ENCODE data around the gene RBM5.

Gene RBM5

DNA sequence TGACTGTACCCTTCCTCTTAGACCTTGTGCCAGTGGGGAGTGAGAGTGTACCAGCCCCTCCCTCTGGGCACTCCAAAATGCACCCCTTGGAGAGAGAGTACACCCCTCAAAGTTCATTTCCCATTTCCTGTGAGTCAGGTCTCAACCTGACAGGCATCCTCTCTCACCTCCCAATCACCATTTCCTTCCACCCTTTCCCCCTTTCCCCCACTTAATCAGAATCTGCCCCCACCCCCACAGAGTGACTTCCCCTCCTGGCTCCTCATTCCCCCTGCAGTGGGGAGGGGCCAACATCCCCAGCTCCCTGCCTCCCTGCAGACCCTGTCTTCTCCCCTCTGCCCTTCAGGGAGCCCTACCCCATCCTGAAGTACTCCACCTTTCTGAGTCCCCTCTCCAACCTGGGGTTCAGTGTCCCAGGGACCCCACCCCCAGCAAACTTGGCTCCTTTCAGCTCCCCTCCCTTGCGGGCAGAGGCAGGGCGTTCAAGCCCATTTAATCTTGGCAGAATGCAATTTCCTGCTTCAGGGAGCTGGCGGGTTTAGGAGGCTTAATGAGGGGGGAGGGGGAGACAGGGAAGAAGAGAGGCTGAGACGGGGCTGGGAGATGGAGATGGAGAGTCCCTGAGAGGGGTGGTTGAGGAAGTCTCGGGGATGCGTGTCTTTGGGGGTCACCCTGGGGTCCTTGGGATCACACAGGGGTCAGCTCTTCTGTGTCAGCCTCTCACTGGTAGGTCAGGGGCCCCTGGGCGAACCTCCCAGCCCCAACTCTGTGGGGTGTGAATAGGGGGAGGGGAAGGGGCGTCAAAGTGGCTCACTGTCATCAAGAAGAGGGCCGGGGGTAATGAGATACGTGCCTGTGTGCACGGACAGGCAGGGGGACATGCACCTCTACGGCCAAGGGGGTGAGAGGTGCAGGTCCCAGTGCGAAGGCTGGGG is 49.8 kb downstream of the RBM5 start:
- DNase-seq (ENCODE audit: low read depth): no peak

GRCh38 chr3:50139308-50139707 is 50.6 kb downstream of the RBM5 start:
- no peak for DNase-seq (ENCODE audit: low read depth)

- DNase-seq (ENCODE audit: low read depth): no peak
Measured at GRCh38 chr3:50139718-50140423, 51.2 kb downstream of the RBM5 start.

GRCh38 chr3:50140990-50141389 is 52.3 kb downstream of the RBM5 start:
- no peak for DNase-seq (ENCODE audit: low read depth)

- DNase-seq (ENCODE audit: low read depth): no peak
Measured at GRCh38 chr3:50146316-50146901, 57.7 kb downstream of the RBM5 start.

DNA sequence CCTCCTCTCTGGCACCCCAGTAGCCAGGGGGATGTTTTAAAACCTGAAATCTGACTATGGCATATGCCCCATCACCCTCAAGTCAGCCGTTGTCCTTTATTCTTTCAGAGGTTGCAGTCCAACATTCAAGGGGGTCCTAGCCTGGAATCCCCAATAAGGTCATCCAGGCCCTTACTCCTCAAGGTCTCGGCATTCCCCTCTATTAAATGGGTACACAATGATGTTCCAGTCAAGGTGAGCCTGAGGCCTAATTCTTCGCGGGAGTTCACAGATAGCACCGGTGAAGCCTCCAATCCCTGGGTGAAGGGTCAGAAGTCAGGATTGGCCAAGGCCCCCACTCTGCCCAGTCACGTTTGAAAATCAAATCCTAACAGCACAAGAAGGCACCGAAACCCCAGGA is 58.3 kb downstream of the RBM5 start:
- no peak for DNase-seq (ENCODE audit: low read depth)

DNA sequence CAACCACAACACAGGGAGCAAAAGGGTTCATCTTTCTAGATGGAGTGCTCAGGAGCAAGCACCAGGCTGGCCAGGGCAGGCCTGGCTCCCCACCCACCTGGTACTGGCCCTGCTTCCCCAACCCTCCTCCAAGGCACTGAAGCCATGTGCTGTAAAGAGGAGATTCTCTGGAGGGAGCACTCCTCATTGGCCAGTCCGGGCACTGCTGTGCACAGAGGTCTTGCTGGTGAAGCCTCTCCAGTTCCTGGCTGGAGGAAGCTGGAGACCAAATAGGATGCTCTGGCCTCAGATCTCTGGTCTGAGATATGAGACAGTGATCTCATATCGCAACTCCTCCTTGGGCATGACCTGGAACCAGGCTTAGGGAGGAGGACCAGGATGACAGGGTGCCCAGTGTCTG is 58.7 kb downstream of the RBM5 start:
- DNase-seq (ENCODE audit: low read depth): no peak

DNA sequence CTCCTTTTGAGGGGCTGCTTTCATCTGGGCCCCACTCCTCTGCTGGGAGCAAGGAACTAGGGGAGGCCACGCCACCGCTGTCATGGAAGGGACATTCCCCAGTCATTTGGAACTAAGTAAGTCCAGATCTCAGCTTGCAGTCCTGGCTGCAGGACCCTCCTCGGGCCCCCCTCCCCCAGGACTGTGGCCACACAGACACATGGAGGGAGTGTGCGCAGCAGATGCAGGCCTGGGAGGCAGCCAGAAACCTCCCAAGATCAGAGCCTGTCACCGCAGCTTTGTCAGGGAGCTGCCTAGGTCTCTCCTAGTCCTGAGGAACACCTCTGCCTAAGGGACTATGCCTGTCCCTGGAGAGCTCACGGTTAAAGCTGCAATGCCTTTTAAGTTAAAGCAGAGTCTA is 59.1 kb downstream of the RBM5 start:
- DNase-seq (ENCODE audit: low read depth): no peak

GRCh38 chr3:50150404-50150750 is 61.7 kb downstream of the RBM5 start:
- DNase-seq (ENCODE audit: low read depth): no peak

DNA sequence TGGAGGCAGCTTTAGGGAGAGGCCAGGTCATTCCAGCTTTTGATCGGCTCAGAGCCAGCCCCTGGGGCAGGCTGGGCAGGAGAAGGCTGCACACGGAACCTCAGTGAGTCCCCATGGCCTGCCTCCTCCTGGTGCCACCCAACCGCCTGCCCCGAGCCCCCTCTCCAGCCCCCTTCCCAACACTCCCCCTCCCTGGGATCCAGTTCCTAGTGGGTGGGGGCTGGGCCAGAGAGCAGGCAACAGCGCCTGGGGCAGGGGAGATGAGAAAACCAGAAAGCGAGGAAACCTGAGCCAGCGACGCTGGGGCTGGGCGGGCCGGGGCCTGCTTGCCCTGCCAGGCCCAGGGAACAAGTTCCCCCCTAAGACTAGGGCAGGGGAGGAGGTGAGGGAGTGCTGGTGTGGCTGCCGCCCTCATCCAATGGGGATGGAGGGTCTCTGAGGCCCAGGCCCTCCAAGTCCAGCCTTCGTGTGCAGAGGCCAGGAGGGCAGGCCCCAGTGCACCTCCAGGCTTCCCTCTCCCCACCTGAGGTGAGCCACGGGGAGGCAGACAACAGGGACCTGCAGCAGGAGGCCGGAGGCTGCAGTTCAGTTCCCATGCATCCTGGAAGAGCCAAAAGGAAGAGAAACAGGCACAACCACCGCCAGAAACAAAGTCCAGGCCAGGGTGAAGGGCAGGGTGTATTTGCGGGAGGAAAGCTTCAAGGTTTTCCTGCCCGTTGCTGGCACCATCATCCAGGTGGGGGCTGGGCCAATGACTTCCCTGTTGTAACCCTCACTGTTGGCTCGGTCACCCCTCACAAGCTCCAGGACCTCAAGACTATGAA is 62.4 kb downstream of the RBM5 start:
- DNase-seq (ENCODE audit: low read depth): no peak

DNA sequence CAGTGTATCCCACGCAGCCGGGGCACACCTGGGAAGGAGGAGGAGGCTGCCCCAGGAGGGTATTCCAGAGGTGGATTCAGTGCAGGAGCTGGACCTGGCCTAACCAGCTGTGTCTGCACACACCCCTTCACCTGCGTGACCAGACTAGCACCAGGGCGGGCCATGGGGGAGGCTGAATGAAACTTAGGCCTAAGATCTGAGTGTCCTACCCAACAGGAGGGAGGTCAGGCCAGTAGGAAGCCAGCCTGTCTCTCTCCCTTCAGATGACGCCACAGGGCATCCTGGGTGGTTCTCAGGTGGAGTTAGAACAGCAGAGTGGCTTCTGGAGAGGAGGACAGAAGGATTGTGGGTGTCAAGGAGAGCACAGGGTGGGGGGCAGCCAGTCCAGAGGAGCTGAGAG is 63.0 kb downstream of the RBM5 start:
- no peak for DNase-seq (ENCODE audit: low read depth)

- no peak for DNase-seq (ENCODE audit: low read depth)
Measured at GRCh38 chr3:50153782-50154475, 65.2 kb downstream of the RBM5 start.

- no peak for DNase-seq (ENCODE audit: low read depth)
Measured at GRCh38 chr3:50154476-50154839, 65.7 kb downstream of the RBM5 start.

- no peak for DNase-seq (ENCODE audit: low read depth)
Measured at GRCh38 chr3:50154840-50155490, 66.2 kb downstream of the RBM5 start, which contains the start of gene SEMA3F. Gene SEMA3F, plus strand, starts transcription at chr3:50155324. Its CDS starts 4,299 bp downstream, at chr3:50159623.

DNA sequence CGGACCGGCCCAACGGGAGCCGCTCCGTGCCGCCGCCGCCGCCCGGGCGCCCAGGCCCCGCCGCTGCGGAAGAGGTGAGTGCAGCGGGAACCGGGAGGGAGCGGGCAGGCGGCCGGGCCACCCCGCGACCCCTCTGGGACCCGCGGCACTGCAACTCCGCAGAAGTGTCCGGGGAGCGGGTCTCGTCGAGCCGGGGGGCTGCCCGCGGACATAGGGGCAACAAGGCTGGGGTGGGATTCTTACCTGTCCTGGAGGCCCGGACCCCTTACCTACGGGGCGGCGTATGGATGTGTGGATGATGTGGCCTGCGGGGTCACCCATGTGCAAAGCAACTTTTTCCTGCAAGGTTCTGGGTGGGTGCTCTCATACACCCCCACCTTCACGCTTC is 66.8 kb downstream of the RBM5 start:
- DNase-seq (ENCODE audit: low read depth): no peak

DNA sequence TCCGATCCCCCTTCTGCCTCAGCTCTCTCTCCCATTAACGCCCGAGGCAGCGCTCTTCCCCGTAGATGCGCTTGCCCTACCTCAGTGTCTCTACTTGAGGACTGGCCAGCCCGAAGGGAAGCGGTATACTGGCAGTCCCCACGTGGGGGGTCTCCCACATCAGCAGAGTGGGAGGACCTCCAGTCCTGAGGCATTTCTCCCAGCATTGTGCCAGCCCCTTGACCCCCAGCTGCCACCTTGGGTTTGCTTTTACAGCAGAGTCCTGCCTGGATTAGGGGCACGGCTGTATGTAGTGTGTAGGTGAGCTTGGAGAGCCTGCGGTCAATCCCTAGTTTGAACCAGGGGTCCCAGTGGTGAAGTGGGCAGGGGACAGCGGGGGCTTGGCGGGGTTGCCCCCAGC is 67.2 kb downstream of the RBM5 start:
- DNase-seq (ENCODE audit: low read depth): no peak

DNA sequence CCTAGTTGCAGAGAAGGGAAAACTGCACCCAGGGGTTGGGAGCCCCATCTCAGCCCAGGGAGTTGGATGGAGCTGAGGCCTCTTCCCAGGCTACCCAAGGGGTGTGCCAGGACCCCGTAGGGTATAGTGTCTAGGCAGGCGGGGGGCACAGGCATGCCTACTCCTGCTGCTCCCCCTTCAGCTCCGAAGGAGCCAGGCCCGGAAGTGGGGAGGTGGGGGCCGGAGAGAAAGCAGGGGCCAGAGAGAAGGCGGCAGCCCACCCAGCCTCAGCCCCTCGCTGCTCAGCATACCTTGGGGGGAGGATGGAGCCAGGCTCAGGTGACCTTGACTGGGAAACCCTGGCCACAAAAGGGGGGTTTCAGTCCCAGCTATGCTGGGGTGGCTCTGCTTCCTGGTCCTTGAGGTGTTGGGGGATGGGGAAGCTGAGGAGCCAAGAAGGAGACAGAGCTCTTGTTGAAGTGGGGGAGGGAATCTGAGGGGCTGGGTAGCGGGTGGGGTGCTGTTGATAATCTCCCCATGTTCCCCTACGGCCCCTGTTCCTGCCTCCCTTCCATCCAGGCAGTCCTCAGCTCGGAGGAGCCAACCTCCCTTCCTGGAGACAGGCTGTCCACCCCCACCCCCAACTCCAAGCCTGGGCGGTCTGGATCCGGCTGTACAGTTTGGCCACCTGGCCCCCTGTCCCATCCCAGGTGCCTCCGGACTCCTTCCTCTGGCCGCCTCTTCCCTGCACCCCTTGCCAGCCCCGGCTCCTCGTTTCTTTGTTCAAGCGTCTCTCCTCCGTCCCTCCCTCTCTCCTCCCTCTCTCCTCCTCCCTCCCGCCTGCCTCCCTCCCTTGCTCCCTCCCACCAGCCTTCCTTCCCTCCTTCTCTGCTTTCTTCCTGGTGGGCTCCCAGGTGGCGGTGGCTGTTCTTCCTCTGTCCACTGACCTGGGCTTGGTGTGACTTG is 68.1 kb downstream of the RBM5 start:
- DNase-seq (ENCODE audit: low read depth): no peak

DNA sequence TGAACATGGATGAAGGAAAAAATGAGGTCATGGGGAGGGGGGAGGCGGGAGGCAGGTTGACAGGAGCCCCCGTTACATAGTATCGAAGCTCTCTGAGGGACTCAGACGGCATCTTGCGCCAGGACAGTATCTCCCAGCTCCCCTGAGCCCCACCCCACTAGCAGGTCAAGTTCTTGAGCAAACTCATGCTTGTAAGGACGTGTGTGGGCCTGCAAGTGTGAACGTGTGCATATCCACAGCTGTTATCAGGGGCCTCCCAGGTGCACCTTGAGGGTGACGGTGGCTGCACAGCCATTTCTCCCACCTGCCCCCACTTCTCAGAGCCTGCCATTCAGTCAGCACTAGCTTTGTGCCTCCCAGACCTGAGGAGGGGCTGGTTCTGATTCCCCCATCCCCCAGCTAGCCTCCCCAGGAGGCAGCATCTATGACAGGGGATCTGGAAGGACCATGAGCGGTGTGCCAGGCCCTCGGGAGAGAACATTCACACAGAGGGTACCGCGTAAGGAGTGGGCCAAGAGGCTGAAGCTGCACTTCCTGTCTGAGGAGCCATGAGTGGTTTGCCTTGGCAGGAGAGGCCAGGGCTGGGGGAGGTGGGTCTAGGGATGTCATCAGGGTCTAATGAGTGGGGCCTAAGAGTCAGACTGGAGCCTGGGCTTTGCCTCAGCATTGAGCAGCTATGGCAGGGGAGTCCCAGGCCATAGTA is 69.3 kb downstream of the RBM5 start:
- DNase-seq (ENCODE audit: low read depth): no peak

DNA sequence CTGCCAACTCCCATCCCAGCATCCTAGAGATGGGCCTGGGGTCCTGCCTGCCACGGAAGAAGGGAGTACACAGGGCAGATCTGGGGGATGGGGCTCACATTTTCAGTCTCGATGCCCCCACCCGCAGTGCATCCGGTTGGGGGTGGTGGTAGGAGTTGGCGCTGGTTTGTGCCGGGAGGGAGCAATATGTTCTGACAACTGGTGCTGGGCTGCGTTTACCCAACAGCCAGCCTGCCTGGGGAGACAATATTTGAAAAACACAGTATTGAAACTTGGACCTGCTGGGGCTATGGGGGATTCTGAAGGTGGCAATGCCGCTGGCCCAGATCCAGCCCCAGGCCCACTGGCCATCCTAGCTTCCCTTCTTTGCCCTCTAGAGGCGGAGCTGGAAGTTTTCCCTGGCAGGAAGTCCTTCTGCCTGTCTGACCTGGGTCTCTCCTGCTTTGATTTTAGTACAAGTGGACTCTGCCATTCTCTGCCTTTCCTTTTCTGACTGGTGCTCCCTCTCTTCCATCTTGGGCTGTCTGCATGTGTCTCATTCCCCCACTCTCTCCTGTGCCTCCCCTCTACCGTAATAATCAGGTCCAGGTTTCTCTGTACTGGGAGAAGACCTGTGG is 69.9 kb downstream of the RBM5 start:
- DNase-seq (ENCODE audit: low read depth): no peak

Data from non-pigmented ciliary epithelial cell (primary cell).